Mesendoderm (in vitro differentiated cells): ENCODE results near the gene KBTBD8.

Source experiments
- DNase-seq: peaks from one replicate; pipeline ENCODE4 v3.0.0; 2013
- H2AK5ac ChIP-seq: 2 replicates; pipeline ENCODE4 v1.6.1; 2013; ENCODE audit warnings: low read length, inconsistent platforms
- H2BK120ac ChIP-seq: 2 replicates; pipeline ENCODE4 v1.6.1; 2013; ENCODE audit warnings: low read depth, mild to moderate bottlenecking, low read length, moderate library complexity, mixed read lengths
- H2BK15ac ChIP-seq: replicated peaks from 2 replicates; pipeline ENCODE4 v1.6.1; 2013; ENCODE audit warnings: low read depth, mild to moderate bottlenecking, moderate library complexity
- H2BK5ac ChIP-seq: 2 replicates; pipeline ENCODE4 v1.6.1; 2013; ENCODE audit warnings: low read length, inconsistent platforms
- H3K18ac ChIP-seq: 2 replicates; pipeline ENCODE4 v1.6.1; 2013; ENCODE audit warnings: mild to moderate bottlenecking, low read length, mixed read lengths
- H3K23ac ChIP-seq: one replicate; pipeline ENCODE4 v1.6.1; 2013; ENCODE audit warnings: low read length
- H3K27ac ChIP-seq: 2 replicates; pipeline ENCODE4 v1.5.1; 2013; ENCODE audit warnings: low read depth, mild to moderate bottlenecking, inconsistent platforms, low read length, moderate library complexity
- H3K27me3 ChIP-seq: 2 replicates; pipeline ENCODE4 v1.6.1; 2013; ENCODE audit warnings: low read length, control low read depth, mild to moderate bottlenecking, inconsistent platforms; ENCODE audit not compliant: insufficient read depth, poor library complexity
- H3K36me3 ChIP-seq: 2 replicates; pipeline ENCODE4 v1.6.1; 2013; ENCODE audit warnings: low read length, inconsistent platforms; ENCODE audit not compliant: control insufficient read depth, insufficient read depth
- H3K4ac ChIP-seq: one replicate; pipeline ENCODE4 v1.6.1; 2013; ENCODE audit warnings: low read depth, mild to moderate bottlenecking, low read length, moderate library complexity
- H3K4me1 ChIP-seq: 2 replicates; pipeline ENCODE4 v1.6.1; 2013; ENCODE audit warnings: low read depth, low read length, inconsistent platforms; ENCODE audit not compliant: control insufficient read depth
- H3K4me2 ChIP-seq: 2 replicates; pipeline ENCODE4 v1.6.1; 2013; ENCODE audit warnings: low read length
- H3K4me3 ChIP-seq: 2 replicates; pipeline ENCODE4 v1.5.1; 2013; ENCODE audit warnings: mild to moderate bottlenecking, low read length
- H3K56ac ChIP-seq: one replicate; pipeline ENCODE4 v1.6.1; 2013; ENCODE audit warnings: low read length
- H3K79me1 ChIP-seq: 2 replicates; pipeline ENCODE4 v1.6.1; 2013; ENCODE audit warnings: low read length, inconsistent platforms
- H3K79me2 ChIP-seq: 2 replicates; pipeline ENCODE4 v1.6.1; 2013; ENCODE audit warnings: mild to moderate bottlenecking, low read length; ENCODE audit not compliant: control insufficient read depth, insufficient read depth
- H3K9ac ChIP-seq: 2 replicates; pipeline ENCODE4 v1.6.1; 2013; ENCODE audit warnings: low read length, inconsistent platforms
- H4K5ac ChIP-seq: one replicate; pipeline ENCODE4 v1.6.1; 2013; ENCODE audit warnings: low read length
- H4K8ac ChIP-seq: one replicate; pipeline ENCODE4 v1.6.1; 2013; ENCODE audit warnings: low read depth, mild to moderate bottlenecking, control low read depth, low read length, moderate library complexity
- whole genome bisulfite sequencing: extraction: QIAGEN DNeasy Blood & Tissue Kit; methylation state at CpG from one replicate; pipeline ENCODE4 v1.1.7; 2013; ENCODE audit warnings: low lambda C conversion rate, missing lambda C conversion rate; ENCODE audit not compliant: insufficient coverage; ENCODE audit errors: extremely low coverage; 5-methylcytosine and 5-hydroxymethylcytosine counted together

KBTBD8 gene

DNA sequence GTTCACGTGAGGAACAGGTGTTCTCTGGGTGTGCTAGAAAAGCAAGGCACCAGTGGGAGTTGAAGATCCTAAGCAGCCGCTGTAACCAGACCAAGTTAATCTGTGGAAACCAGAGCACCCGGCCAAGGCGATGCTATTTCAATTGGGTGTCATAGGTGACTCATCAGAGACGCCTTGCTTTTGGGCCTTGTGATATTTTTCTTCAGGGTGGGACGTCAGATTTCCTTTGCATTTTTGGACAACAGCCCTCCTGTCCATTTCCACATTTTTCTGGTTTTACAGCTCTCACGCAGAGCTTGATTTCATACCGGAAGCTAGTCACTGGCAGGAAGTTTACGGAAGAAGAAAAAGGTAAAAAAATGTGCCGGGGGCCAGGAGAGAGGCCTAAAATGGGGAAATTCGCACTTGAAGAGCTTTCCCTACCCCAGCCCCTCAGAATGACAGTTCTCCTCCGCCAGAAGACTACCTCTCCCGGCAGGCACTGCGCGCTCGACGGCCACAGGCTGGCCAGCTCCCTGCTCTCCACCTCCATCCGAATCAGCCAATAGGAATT is 471 bp upstream of the KBTBD8 start:
- Histone ChIP-seq H3K79me2 (peaks cover 8% of the 10 kb centered on the region), H4K5ac (no peak overlapping the region), H3K4me1 (no peaks in the 10 kb centered on the region), H3K23ac (no peak overlapping the region), H2BK5ac (no peak overlapping the region), H3K4ac (no peak overlapping the region), H2BK15ac (no peak overlapping the region), H3K9ac (no peak overlapping the region), H3K79me1 (peaks cover 1% of the 10 kb centered on the region), H4K8ac (no peak overlapping the region), H2BK120ac (no peak overlapping the region), H3K4me2 (no peak overlapping the region), H3K27ac (no peak overlapping the region), H3K36me3 (no peaks in the 10 kb centered on the region), H2AK5ac (no peak overlapping the region), H3K56ac (no peak overlapping the region), H3K4me3 (no peak overlapping the region), H3K27me3 (no peaks in the 10 kb centered on the region), H3K18ac (no peak overlapping the region)
- WGBS, result no CpG with 5 or more reads among the region's 18 CpGs
- peak; percentile 26 for DNase-seq

- H3K4me2 ChIP-seq, result peak overlapping the region; percentile 67
- no peak overlapping the region for H2BK120ac ChIP-seq
- H3K27me3 ChIP-seq, result no peaks in the 10 kb centered on the region
- H3K27ac ChIP-seq, result no peak overlapping the region
- peak overlapping the region; percentile 86 for H3K4me3 ChIP-seq
- H3K18ac ChIP-seq, result no peak overlapping the region
- H3K23ac ChIP-seq, result no peak overlapping the region
- WGBS, result no CpG with 5 or more reads among the region's 10 CpGs
- peaks cover 11% of the 10 kb centered on the region for H3K79me2 ChIP-seq
- no peak overlapping the region for H2BK15ac ChIP-seq
- no peak overlapping the region for H2BK5ac ChIP-seq
- H3K36me3 ChIP-seq, result no peaks in the 10 kb centered on the region
- peaks cover 4% of the 10 kb centered on the region for H3K79me1 ChIP-seq
- H3K4me1 ChIP-seq, result no peaks in the 10 kb centered on the region
- DNase-seq, result peak; percentile 31
- H2AK5ac ChIP-seq, result no peak overlapping the region
- H4K5ac ChIP-seq, result no peak overlapping the region
- H4K8ac ChIP-seq, result no peak overlapping the region
- H3K56ac ChIP-seq, result peak overlapping the region; percentile 92
- H3K4ac ChIP-seq, result no peak overlapping the region
- peak overlapping the region; percentile 59 for H3K9ac ChIP-seq
Observed at GRCh38 chr3:66998904-66999235, 763 bp downstream of the KBTBD8 start.

DNA sequence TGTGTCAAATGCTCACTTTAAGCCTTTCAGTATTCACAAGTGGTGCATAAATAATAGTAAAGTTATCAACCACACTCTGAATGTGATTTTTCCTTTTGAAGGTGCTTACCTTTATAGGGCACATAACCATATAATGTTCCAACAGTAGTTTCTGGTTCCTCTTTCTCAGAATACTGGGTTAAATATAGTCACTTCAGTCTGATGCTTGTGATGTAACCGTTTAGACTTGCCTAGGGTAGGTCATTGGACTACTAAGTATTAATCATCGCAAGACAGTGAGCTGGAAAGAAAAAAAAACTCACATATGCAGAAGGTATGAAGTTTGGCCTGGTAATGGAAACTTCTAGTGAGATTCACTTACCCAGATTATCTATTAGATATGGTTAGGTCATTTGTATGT is 1.9 kb downstream of the KBTBD8 start:
- H3K36me3 ChIP-seq, result no peaks in the 10 kb centered on the region
- no peak overlapping the region for H3K4ac ChIP-seq
- no peak overlapping the region for H2BK15ac ChIP-seq
- no peak overlapping the region for H2BK5ac ChIP-seq
- no peak for DNase-seq
- H3K4me3 ChIP-seq, result no peak overlapping the region
- H4K8ac ChIP-seq, result no peak overlapping the region
- no peak overlapping the region for H3K9ac ChIP-seq
- no peak overlapping the region for H3K27ac ChIP-seq
- H2AK5ac ChIP-seq, result no peak overlapping the region
- no peak overlapping the region for H3K4me2 ChIP-seq
- H3K79me2 ChIP-seq, result peaks cover 14% of the 10 kb centered on the region
- H3K56ac ChIP-seq, result no peak overlapping the region
- H3K79me1 ChIP-seq, result peaks cover 4% of the 10 kb centered on the region
- H2BK120ac ChIP-seq, result no peak overlapping the region
- WGBS, result no CpG with 5 or more reads among the region's 2 CpGs
- H3K4me1 ChIP-seq, result no peaks in the 10 kb centered on the region
- H3K27me3 ChIP-seq, result no peaks in the 10 kb centered on the region
- no peak overlapping the region for H3K23ac ChIP-seq
- no peak overlapping the region for H3K18ac ChIP-seq
- H4K5ac ChIP-seq, result no peak overlapping the region

DNA sequence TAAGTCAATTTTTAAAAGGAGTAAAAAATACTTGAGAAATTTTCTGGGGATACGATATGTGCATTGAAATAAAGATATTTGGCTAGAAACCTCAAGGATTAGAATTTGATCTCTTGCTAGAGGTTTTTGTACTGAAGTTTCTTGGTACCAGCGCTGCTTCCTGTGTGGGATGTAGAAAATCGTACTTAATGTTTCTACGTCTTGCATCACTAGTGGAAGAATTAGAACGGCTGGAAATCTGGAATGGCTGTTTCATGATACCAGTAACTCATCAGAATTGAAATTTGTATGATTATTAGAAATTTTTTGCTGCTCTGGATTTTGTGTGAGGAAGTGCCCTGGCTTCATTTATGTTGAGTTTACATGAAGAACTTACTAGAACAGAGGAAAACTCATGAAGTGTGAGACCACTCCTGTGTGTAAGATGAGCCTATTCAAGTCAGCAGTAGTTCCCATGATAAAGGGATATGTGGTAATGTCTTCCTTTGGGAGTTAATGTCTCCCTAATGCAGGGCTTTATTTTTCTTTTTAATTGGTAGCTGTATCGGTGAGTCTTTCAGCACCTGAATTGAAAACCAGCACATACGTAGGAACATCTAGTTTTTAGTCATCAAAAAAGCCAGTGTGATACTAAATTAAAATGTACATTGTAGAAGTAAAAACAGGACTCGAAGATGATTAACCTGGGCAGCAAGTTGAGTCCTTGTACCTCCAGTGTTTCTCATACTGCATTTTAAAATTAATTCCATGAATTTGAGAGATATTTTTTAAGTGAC is 3.2 kb downstream of the KBTBD8 start:
- Histone ChIP-seq H3K79me2 (peaks cover 18% of the 10 kb centered on the region), H4K5ac (no peak overlapping the region), H3K23ac (no peak overlapping the region), H2BK15ac (no peak overlapping the region), H3K4me3 (no peak overlapping the region), H3K4me2 (no peak overlapping the region), H3K36me3 (no peaks in the 10 kb centered on the region), H2BK120ac (no peak overlapping the region), H3K27me3 (no peaks in the 10 kb centered on the region), H3K56ac (no peak overlapping the region), H3K4me1 (no peaks in the 10 kb centered on the region), H2BK5ac (no peak overlapping the region), H3K79me1 (peaks cover 4% of the 10 kb centered on the region), H3K4ac (no peak overlapping the region), H4K8ac (no peak overlapping the region), H2AK5ac (no peak overlapping the region), H3K18ac (no peak overlapping the region), H3K9ac (no peak overlapping the region), H3K27ac (no peak overlapping the region)
- no peak for DNase-seq
- WGBS, result no CpG with 5 or more reads among the region's 8 CpGs

GRCh38 chr3:67005974-67006373 is 7.9 kb downstream of the KBTBD8 start:
- Histone ChIP-seq H3K4me1 (no peaks in the 10 kb centered on the region), H2BK120ac (no peak overlapping the region), H3K9ac (no peak overlapping the region), H3K27ac (no peak overlapping the region), H2BK15ac (no peak overlapping the region), H3K79me1 (peaks cover 3% of the 10 kb centered on the region), H4K5ac (no peak overlapping the region), H3K56ac (no peak overlapping the region), H3K4me3 (no peak overlapping the region), H3K23ac (no peak overlapping the region), H3K79me2 (peaks cover 10% of the 10 kb centered on the region), H3K4me2 (no peak overlapping the region), H3K36me3 (no peaks in the 10 kb centered on the region), H3K4ac (no peak overlapping the region), H2BK5ac (no peak overlapping the region), H3K27me3 (no peaks in the 10 kb centered on the region), H4K8ac (no peak overlapping the region), H2AK5ac (no peak overlapping the region), H3K18ac (no peak overlapping the region)
- no peak for DNase-seq
- WGBS, result no CpG with 5 or more reads among the region's 1 CpG

DNA sequence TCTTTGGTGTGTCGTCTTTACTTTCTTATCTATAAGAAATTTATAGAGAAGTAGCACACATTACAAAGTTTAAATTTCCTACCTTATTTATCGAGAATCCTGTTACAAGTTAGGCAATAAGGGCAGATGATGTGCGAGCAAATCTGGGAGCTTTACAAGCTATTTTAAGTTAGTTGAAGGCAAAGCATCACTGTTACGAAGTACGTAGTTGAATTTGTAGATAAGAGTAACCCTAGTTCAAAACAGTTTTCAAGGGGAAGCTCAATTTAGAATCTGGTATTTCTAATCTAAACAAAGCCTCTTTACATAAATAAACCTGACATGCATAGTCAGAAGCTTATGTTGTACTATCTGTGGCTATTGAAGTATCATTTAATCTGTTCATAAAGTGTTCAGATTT is 8.4 kb downstream of the KBTBD8 start:
- no peak overlapping the region for H2AK5ac ChIP-seq
- no peaks in the 10 kb centered on the region for H3K36me3 ChIP-seq
- peaks cover 10% of the 10 kb centered on the region for H3K79me2 ChIP-seq
- no peak overlapping the region for H2BK120ac ChIP-seq
- H3K27ac ChIP-seq, result no peak overlapping the region
- H3K4me3 ChIP-seq, result no peak overlapping the region
- no peak overlapping the region for H3K23ac ChIP-seq
- WGBS, result no CpG with 5 or more reads among the region's 5 CpGs
- no peaks in the 10 kb centered on the region for H3K27me3 ChIP-seq
- peaks cover 3% of the 10 kb centered on the region for H3K79me1 ChIP-seq
- H2BK5ac ChIP-seq, result no peak overlapping the region
- H3K18ac ChIP-seq, result no peak overlapping the region
- no peak overlapping the region for H3K56ac ChIP-seq
- no peak overlapping the region for H4K5ac ChIP-seq
- DNase-seq, result no peak
- no peak overlapping the region for H3K9ac ChIP-seq
- H4K8ac ChIP-seq, result no peak overlapping the region
- H3K4ac ChIP-seq, result no peak overlapping the region
- H3K4me1 ChIP-seq, result peaks cover under 1% of the 10 kb centered on the region
- H2BK15ac ChIP-seq, result no peak overlapping the region
- H3K4me2 ChIP-seq, result no peak overlapping the region
